ENCODE measurements around the gene TGFB1.
"Not testable (repeated sequence)": the region's sequence is repeated elsewhere in the genome, so short reads cannot be mapped to it uniquely, and the experiment has no call there.

The TGFB1 gene

GRCh38 chr19:41397086-41398049, 43.6 kb upstream of the TGFB1 start, which contains the start of the genes BCKDHA and EXOSC5:
Gene BCKDHA, plus strand, starts transcription at chr19:41397818. Its CDS starts 10 bp downstream, at chr19:41397828.
Gene EXOSC5, minus strand, starts transcription at chr19:41397359. Its CDS starts 31 bp downstream, at chr19:41397328.
- peak within 1 kb of the TSS; percentile 91 for H3K4me3 ChIP-seq (ENCODE audit: low read depth, low read length)
- TF ChIP-seq CTCF (IDR thresholded peaks at IDR 0.05; ENCODE audit: borderline replicate concordance, insufficient read depth, low read depth, low read length): no peak

- no peak for TF ChIP-seq CTCF (IDR thresholded peaks at IDR 0.05; ENCODE audit: borderline replicate concordance, insufficient read depth, low read depth, low read length)
- peak overlapping the region; percentile 26 for H3K4me3 ChIP-seq (ENCODE audit: low read depth, low read length)
Measured at GRCh38 chr19:41395355-41395754, 41.6 kb upstream of the TGFB1 start.

- H3K4me3 ChIP-seq (ENCODE audit: low read depth, low read length): no peak overlapping the region
- TF ChIP-seq CTCF (IDR thresholded peaks at IDR 0.05; ENCODE audit: borderline replicate concordance, insufficient read depth, low read depth, low read length): no peak
Measured at GRCh38 chr19:41392775-41393174, 39.1 kb upstream of the TGFB1 start.

- H3K4me3 ChIP-seq (ENCODE audit: low read depth, low read length): no peak overlapping the region
- TF ChIP-seq CTCF (IDR thresholded peaks at IDR 0.05; ENCODE audit: borderline replicate concordance, insufficient read depth, low read depth, low read length): no peak
Measured at GRCh38 chr19:41391618-41392017, 37.9 kb upstream of the TGFB1 start.

GRCh38 chr19:41386442-41386841, 32.7 kb upstream of the TGFB1 start:
- no peak overlapping the region for H3K4me3 ChIP-seq (ENCODE audit: low read depth, low read length)
- no peak for TF ChIP-seq CTCF (IDR thresholded peaks at IDR 0.05; ENCODE audit: borderline replicate concordance, insufficient read depth, low read depth, low read length)

GRCh38 chr19:41384351-41384750, 30.6 kb upstream of the TGFB1 start:
- H3K4me3 ChIP-seq (ENCODE audit: low read depth, low read length): no peak overlapping the region
- no peak for TF ChIP-seq CTCF (IDR thresholded peaks at IDR 0.05; ENCODE audit: borderline replicate concordance, insufficient read depth, low read depth, low read length)

- not testable (repeated sequence) for H3K4me3 ChIP-seq (ENCODE audit: low read depth, low read length)
Measured at GRCh38 chr19:41381536-41381935, 27.8 kb upstream of the TGFB1 start.

All from GM12875 (cell line).